ENCODE results near the gene TDRD9.

GRCh38 chr14:104091927-104092771 lies 163.9 kb downstream of the TDRD9 start:
- TF ChIP-seq, protein P1, sequence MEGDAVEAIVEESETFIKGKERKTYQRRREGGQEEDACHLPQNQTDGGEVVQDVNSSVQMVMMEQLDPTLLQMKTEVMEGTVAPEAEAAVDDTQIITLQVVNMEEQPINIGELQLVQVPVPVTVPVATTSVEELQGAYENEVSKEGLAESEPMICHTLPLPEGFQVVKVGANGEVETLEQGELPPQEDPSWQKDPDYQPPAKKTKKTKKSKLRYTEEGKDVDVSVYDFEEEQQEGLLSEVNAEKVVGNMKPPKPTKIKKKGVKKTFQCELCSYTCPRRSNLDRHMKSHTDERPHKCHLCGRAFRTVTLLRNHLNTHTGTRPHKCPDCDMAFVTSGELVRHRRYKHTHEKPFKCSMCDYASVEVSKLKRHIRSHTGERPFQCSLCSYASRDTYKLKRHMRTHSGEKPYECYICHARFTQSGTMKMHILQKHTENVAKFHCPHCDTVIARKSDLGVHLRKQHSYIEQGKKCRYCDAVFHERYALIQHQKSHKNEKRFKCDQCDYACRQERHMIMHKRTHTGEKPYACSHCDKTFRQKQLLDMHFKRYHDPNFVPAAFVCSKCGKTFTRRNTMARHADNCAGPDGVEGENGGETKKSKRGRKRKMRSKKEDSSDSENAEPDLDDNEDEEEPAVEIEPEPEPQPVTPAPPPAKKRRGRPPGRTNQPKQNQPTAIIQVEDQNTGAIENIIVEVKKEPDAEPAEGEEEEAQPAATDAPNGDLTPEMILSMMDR (IDR thresholded peaks at IDR 0.05), result no peak
- TF ChIP-seq ZFX (IDR thresholded peaks at IDR 0.05; ENCODE audit: borderline replicate concordance), result no peak
